ENCODE measurements around the gene IGFBP2.

The IGFBP2 gene

GRCh38 chr2:216698895-216699294 is 65.7 kb downstream of the IGFBP2 start:
- TF ChIP-seq, protein P1, sequence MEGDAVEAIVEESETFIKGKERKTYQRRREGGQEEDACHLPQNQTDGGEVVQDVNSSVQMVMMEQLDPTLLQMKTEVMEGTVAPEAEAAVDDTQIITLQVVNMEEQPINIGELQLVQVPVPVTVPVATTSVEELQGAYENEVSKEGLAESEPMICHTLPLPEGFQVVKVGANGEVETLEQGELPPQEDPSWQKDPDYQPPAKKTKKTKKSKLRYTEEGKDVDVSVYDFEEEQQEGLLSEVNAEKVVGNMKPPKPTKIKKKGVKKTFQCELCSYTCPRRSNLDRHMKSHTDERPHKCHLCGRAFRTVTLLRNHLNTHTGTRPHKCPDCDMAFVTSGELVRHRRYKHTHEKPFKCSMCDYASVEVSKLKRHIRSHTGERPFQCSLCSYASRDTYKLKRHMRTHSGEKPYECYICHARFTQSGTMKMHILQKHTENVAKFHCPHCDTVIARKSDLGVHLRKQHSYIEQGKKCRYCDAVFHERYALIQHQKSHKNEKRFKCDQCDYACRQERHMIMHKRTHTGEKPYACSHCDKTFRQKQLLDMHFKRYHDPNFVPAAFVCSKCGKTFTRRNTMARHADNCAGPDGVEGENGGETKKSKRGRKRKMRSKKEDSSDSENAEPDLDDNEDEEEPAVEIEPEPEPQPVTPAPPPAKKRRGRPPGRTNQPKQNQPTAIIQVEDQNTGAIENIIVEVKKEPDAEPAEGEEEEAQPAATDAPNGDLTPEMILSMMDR (IDR thresholded peaks at IDR 0.05; ENCODE audit: unreplicated experiment in 3 of 3): peak; percentile 59 to 75 (median 69)
- H3K4me3 Mint-ChIP-seq: no peak overlapping the region
- H3K36me3 Mint-ChIP-seq (ENCODE audit: low read depth): no peaks in the 10 kb centered on the region

GRCh38 chr2:216700088-216700567 is 66.9 kb downstream of the IGFBP2 start:
- TF ChIP-seq, protein P1 (IDR thresholded peaks at IDR 0.05; ENCODE audit: unreplicated experiment in 3 of 3): no peak
- peaks cover 5% of the 10 kb centered on the region for H3K4me1 Mint-ChIP-seq
- H3K36me3 Mint-ChIP-seq (ENCODE audit: low read depth): no peaks in the 10 kb centered on the region
- H3K9me3 Mint-ChIP-seq: no peaks in the 10 kb centered on the region
- no peaks in the 10 kb centered on the region for H3K27me3 Mint-ChIP-seq (ENCODE audit: low read depth)
- no peak overlapping the region for H3K27ac Mint-ChIP-seq
- no peak overlapping the region for H3K4me3 Mint-ChIP-seq

More at GRCh38 chr2:216698895-216699294, 65.7 kb downstream of the IGFBP2 start:
- Mint-ChIP-seq H3K27ac (no peak overlapping the region), H3K27me3 (ENCODE audit: low read depth) (no peaks in the 10 kb centered on the region), H3K9me3 (no peaks in the 10 kb centered on the region), H3K4me1 (peaks cover 5% of the 10 kb centered on the region)

GRCh38 chr2:216700781-216701180 is 67.6 kb downstream of the IGFBP2 start:
- TF ChIP-seq, protein P1 (IDR thresholded peaks at IDR 0.05; ENCODE audit: unreplicated experiment in 3 of 3): no peak
- H3K27ac Mint-ChIP-seq: no peak overlapping the region
- H3K27me3 Mint-ChIP-seq (ENCODE audit: low read depth): no peaks in the 10 kb centered on the region
- no peaks in the 10 kb centered on the region for H3K9me3 Mint-ChIP-seq
- H3K36me3 Mint-ChIP-seq (ENCODE audit: low read depth): no peaks in the 10 kb centered on the region
- H3K4me1 Mint-ChIP-seq: peaks cover 5% of the 10 kb centered on the region
- no peak overlapping the region for H3K4me3 Mint-ChIP-seq

GRCh38 chr2:216701544-216701943 is 68.3 kb downstream of the IGFBP2 start:
- no peaks in the 10 kb centered on the region for H3K9me3 Mint-ChIP-seq
- no peaks in the 10 kb centered on the region for H3K27me3 Mint-ChIP-seq (ENCODE audit: low read depth)
- TF ChIP-seq, protein P1 (IDR thresholded peaks at IDR 0.05; ENCODE audit: unreplicated experiment in 3 of 3): no peak
- H3K4me3 Mint-ChIP-seq: no peak overlapping the region
- peak overlapping the region in 2 of 3 experiments; percentile 56 to 59 for H3K27ac Mint-ChIP-seq
- peaks cover 5% of the 10 kb centered on the region for H3K4me1 Mint-ChIP-seq
- no peaks in the 10 kb centered on the region for H3K36me3 Mint-ChIP-seq (ENCODE audit: low read depth)

- TF ChIP-seq, protein P1 (IDR thresholded peaks at IDR 0.05; ENCODE audit: unreplicated experiment in 3 of 3): no peak
- no peaks in the 10 kb centered on the region for H3K27me3 Mint-ChIP-seq (ENCODE audit: low read depth)
- no peaks in the 10 kb centered on the region for H3K9me3 Mint-ChIP-seq
- H3K4me1 Mint-ChIP-seq: peaks cover 5% of the 10 kb centered on the region
- no peak overlapping the region for H3K4me3 Mint-ChIP-seq
- peak overlapping the region in 1 of 3 experiments; percentile 29 for H3K27ac Mint-ChIP-seq
- no peaks in the 10 kb centered on the region for H3K36me3 Mint-ChIP-seq (ENCODE audit: low read depth)
These were observed 69.5 kb downstream of the IGFBP2 start for GRCh38 chr2:216702756-216703155.

DNA sequence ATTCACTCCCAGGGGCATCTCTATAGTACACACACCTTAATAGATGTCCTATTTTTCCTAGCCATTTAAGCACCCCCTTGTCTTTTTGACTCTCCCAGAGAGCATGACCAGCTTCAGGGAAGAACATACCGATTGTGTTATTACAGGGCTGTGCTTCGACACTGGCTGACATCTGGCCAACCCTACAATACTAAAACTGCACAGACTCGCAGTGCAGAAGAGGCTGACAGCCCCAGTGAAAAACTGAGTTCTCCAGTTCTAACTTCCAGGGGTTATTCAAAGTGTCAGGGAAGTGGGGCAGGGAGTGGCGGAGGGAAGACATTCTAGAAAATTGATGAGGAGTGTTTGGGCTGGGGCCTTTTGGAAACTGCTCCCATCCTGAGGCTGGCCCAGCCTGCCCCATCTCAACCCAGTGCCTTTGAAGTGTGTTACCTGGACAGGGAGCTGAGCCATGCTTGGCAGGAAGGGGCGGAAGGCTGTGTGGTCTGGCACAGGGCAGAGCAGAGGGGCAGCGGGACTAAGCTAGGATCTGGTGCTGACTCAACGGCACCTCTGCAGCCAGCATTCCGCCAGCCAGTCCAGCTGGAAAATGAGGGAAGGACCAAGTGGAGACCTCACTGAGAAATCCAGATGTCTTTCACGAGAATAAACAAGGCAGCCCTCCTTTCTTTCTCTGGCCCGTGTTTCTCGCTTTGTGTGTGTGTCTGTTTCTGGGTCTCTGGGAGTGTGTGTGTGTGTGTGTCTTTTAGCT is 77.5 kb downstream of the IGFBP2 start:
- Mint-ChIP-seq H3K36me3 (ENCODE audit: low read depth) (no peaks in the 10 kb centered on the region), H3K4me1 (peaks cover 48% of the 10 kb centered on the region), H3K9me3 (peaks cover 9% of the 10 kb centered on the region), H3K27ac (peak overlapping the region; percentile 88 to 98 (median 97)), H3K4me3 (no peak overlapping the region), H3K27me3 (ENCODE audit: low read depth) (no peaks in the 10 kb centered on the region)
- TF ChIP-seq, protein P1 (IDR thresholded peaks at IDR 0.05; ENCODE audit: unreplicated experiment in 3 of 3): no peak

Data from nephron (organoid).